ENCODE measurements around the gene PAPPA2.

The PAPPA2 gene

GRCh38 chr1:176775996-176776395 is 313.0 kb downstream of the PAPPA2 start:
- no peaks in the 10 kb centered on the region for H3K27me3 ChIP-seq (ENCODE audit: low read length)
- no peaks in the 10 kb centered on the region for H3K79me2 ChIP-seq (ENCODE audit: insufficient read depth, low read length)
- H4K20me1 ChIP-seq (ENCODE audit: low read depth, low read length) = no peaks in the 10 kb centered on the region
- H3K4me3 ChIP-seq (ENCODE audit: insufficient read depth, low read length, poor library complexity, severe bottlenecking) = no peak overlapping the region
- H2AFZ ChIP-seq (ENCODE audit: low read depth, low read length, severe bottlenecking) = no peak overlapping the region
- no peaks in the 10 kb centered on the region for H3K9me2 ChIP-seq (replicated peaks; ENCODE audit: insufficient read depth, low read length)
- H3K27ac ChIP-seq (ENCODE audit: low read depth, low read length) = no peak overlapping the region
- no peak overlapping the region for H3K4me2 ChIP-seq (ENCODE audit: low read depth, low read length, poor library complexity, severe bottlenecking)
- H3K36me3 ChIP-seq (ENCODE audit: low read length) = no peaks in the 10 kb centered on the region
- TF ChIP-seq EZH2phosphoT487 (conservative IDR thresholded peaks at IDR 0.05; ENCODE audit: low read length) = no peak
- TF ChIP-seq CTCF (IDR thresholded peaks at IDR 0.05; ENCODE audit: insufficient read depth, low read length, poor library complexity, severe bottlenecking) = no peak
- H3K9me3 ChIP-seq (ENCODE audit: insufficient read depth, low read length) = no peaks in the 10 kb centered on the region
- H3K9ac ChIP-seq (ENCODE audit: low read length) = no peak overlapping the region
- H3F3A ChIP-seq (ENCODE audit: insufficient read depth) = no peaks in the 10 kb centered on the region

GRCh38 chr1:176778056-176778455 is 315.1 kb downstream of the PAPPA2 start:
- Histone ChIP-seq H3F3A (ENCODE audit: insufficient read depth) (no peaks in the 10 kb centered on the region), H3K79me2 (ENCODE audit: insufficient read depth, low read length) (no peaks in the 10 kb centered on the region), H2AFZ (ENCODE audit: low read depth, low read length, severe bottlenecking) (no peak overlapping the region), H3K9ac (ENCODE audit: low read length) (no peak overlapping the region), H3K27me3 (ENCODE audit: low read length) (no peaks in the 10 kb centered on the region), H3K9me3 (ENCODE audit: insufficient read depth, low read length) (no peaks in the 10 kb centered on the region), H3K36me3 (ENCODE audit: low read length) (no peaks in the 10 kb centered on the region), H3K27ac (ENCODE audit: low read depth, low read length) (no peak overlapping the region), H3K4me3 (ENCODE audit: insufficient read depth, low read length, poor library complexity, severe bottlenecking) (no peak overlapping the region), H4K20me1 (ENCODE audit: low read depth, low read length) (no peaks in the 10 kb centered on the region), H3K4me2 (ENCODE audit: low read depth, low read length, poor library complexity, severe bottlenecking) (no peak overlapping the region), H3K9me2 (replicated peaks; ENCODE audit: insufficient read depth, low read length) (no peaks in the 10 kb centered on the region)
- TF ChIP-seq CTCF (IDR thresholded peaks at IDR 0.05; ENCODE audit: insufficient read depth, low read length, poor library complexity, severe bottlenecking) (no peak), EZH2phosphoT487 (conservative IDR thresholded peaks at IDR 0.05; ENCODE audit: low read length) (no peak)

- Histone ChIP-seq H3K27me3 (ENCODE audit: low read length) (no peaks in the 10 kb centered on the region), H3F3A (ENCODE audit: insufficient read depth) (no peaks in the 10 kb centered on the region), H3K9me2 (replicated peaks; ENCODE audit: insufficient read depth, low read length) (no peaks in the 10 kb centered on the region), H3K4me3 (ENCODE audit: insufficient read depth, low read length, poor library complexity, severe bottlenecking) (no peak overlapping the region), H4K20me1 (ENCODE audit: low read depth, low read length) (no peaks in the 10 kb centered on the region), H3K9ac (ENCODE audit: low read length) (no peak overlapping the region), H3K79me2 (ENCODE audit: insufficient read depth, low read length) (no peaks in the 10 kb centered on the region), H3K4me2 (ENCODE audit: low read depth, low read length, poor library complexity, severe bottlenecking) (no peak overlapping the region), H3K27ac (ENCODE audit: low read depth, low read length) (no peak overlapping the region), H2AFZ (ENCODE audit: low read depth, low read length, severe bottlenecking) (no peak overlapping the region), H3K36me3 (ENCODE audit: low read length) (no peaks in the 10 kb centered on the region), H3K9me3 (ENCODE audit: insufficient read depth, low read length) (no peaks in the 10 kb centered on the region)
- TF ChIP-seq CTCF (IDR thresholded peaks at IDR 0.05; ENCODE audit: insufficient read depth, low read length, poor library complexity, severe bottlenecking) (no peak), EZH2phosphoT487 (conservative IDR thresholded peaks at IDR 0.05; ENCODE audit: low read length) (no peak)
Measured at GRCh38 chr1:176779992-176780328, 317.0 kb downstream of the PAPPA2 start.

GRCh38 chr1:176783309-176783708 is 320.3 kb downstream of the PAPPA2 start:
- H2AFZ ChIP-seq (ENCODE audit: low read depth, low read length, severe bottlenecking) = no peak overlapping the region
- H3K9me3 ChIP-seq (ENCODE audit: insufficient read depth, low read length) = no peaks in the 10 kb centered on the region
- no peaks in the 10 kb centered on the region for H3K79me2 ChIP-seq (ENCODE audit: insufficient read depth, low read length)
- no peak overlapping the region for H3K4me3 ChIP-seq (ENCODE audit: insufficient read depth, low read length, poor library complexity, severe bottlenecking)
- H3K36me3 ChIP-seq (ENCODE audit: low read length) = no peaks in the 10 kb centered on the region
- H3K9ac ChIP-seq (ENCODE audit: low read length) = no peak overlapping the region
- no peaks in the 10 kb centered on the region for H3K27me3 ChIP-seq (ENCODE audit: low read length)
- no peaks in the 10 kb centered on the region for H3F3A ChIP-seq (ENCODE audit: insufficient read depth)
- H4K20me1 ChIP-seq (ENCODE audit: low read depth, low read length) = no peaks in the 10 kb centered on the region
- no peak overlapping the region for H3K27ac ChIP-seq (ENCODE audit: low read depth, low read length)
- TF ChIP-seq CTCF (IDR thresholded peaks at IDR 0.05; ENCODE audit: insufficient read depth, low read length, poor library complexity, severe bottlenecking) = no peak
- TF ChIP-seq EZH2phosphoT487 (conservative IDR thresholded peaks at IDR 0.05; ENCODE audit: low read length) = no peak
- H3K4me2 ChIP-seq (ENCODE audit: low read depth, low read length, poor library complexity, severe bottlenecking) = no peak overlapping the region
- H3K9me2 ChIP-seq (replicated peaks; ENCODE audit: insufficient read depth, low read length) = no peaks in the 10 kb centered on the region
